GM21737 (cell line): ENCODE results near the gene MLN.

ENCODE experiments used
- ATAC-seq: cut with Tn5 transposase; IDR thresholded peaks from one replicate; pipeline ENCODE4 v1.9.1; 2021; ENCODE audit warnings: mild to moderate bottlenecking, moderate library complexity; ENCODE audit not compliant: unreplicated experiment

The MLN gene

DNA sequence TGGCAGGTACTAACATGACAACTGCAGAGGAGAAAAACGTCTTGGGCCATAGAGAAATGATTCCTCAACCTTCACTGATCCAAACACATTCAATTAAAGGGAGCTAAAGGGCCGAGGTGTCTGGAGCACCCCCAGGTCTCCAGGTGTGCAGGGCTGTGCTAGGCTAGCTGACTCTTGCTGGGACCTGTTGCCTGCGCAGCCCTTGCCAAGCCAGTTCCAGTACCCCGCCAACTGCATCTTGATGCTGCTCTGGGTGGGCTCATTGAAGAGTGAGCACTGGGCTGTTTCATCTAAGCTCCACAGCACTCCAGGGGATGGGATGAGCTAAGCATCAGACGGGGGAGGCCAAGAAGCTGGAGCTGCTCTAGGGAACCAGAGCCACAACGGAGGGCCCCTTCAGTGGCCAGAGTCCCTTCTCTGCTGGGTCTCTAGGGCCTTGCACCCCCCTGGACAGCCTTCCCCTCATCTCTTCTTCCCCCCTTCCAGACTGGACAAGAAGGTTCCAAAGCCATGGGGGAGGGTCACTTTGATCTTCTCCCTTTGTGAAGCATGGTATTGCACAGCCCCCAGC is 30.8 kb downstream of the MLN start:
- ATAC-seq = no peak

DNA sequence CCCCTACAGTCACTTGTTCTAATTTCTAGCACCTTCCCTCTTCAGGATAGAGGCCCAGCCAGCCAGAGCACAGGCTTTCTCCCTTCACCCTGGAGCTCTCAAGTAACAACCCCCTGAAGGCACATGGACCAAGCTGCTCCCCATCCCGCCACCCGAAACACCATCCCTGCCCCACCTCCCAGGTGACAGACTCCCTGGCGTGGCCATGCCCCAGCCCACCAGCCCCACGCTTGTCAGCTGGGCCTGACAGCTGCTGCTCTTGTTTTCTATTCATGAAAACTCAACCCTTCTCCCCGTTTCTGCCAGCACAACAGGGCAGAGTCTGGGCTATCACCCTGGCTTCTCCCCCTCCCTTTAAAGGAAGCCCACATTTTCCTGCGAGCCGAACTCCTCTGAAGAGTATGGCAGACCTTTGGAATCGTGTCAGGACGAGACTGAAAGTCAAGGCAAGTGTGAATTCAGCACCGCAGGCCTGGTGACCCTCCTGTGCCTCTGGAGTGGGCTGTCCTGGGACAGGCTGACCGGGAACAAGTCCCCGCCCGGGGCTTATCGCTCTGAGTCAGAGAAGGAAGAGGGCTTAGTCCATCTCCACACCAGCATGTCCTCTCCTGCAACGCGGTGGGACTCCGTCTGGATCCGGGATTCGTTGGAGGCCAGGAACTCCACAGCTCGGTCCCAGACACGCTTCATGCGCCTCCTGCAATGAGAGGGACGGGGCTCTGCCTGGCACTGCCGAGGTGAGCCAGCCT is 31.5 kb downstream of the MLN start:
- no peak for ATAC-seq

GRCh38 chr6:33771146-33772081 is 32.4 kb downstream of the MLN start:
- ATAC-seq = no peak

- no peak for ATAC-seq
Observed at GRCh38 chr6:33770833-33771145, 33.0 kb downstream of the MLN start.

DNA sequence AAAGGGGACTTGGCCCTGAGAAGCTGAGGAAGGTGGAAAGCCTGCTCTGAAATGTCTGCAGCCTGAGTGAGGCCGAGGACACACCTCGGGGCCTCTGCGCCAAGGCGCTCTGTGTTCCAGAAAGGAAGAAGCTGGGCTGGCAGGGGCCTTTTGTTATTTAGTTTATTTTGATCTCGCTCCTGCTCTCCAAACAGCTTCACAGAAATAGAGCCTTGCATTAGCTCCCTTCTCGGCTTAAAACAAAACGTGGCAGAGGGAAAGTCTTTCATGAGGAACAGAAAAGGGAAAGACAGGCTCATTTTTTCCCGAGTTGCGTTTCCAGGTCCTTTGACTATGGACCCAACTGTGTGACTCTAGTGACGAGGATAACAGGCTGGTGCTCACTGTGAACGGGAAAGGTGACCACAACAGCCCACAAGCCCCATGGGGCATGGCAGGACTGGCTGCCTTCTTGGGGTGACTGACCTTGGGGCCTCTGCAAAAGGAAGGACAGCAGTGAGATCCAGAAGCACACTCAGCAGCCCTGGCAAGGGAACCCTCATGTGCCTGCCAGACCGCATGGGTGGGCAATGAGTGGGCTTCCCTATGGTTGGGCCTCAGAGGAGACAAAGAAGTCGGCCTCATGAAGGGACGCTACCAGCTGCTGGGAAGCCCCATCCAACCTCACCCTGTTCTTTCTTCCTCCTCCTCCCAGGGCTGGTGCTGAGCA is 33.5 kb downstream of the MLN start:
- no peak for ATAC-seq

DNA sequence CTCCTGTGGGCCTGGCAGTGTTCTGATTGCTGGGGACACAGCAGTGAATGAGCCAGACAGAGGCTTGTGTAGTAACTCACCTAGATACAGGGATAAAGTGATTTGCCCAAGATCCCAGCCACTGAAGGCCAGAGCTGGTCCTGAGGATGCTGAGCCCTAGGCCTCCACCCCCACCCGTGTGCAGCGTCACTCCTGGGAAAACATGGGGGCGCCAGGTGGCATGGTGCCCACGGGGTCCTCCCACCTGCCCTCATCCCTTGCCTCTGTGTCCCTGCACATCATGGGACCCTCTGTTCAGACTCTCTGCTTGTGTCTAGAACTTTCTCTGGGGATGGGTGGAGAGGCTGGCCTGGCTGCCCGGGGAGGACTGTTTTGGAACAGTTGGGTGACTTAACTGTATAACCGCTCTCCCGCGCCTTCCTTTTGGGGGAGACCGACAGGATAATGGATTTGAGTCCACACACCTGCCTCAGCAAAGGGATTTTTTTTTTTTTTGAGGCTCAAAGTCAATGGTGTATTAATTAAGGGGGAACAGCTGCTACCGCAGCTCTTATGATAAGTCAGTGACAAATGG is 34.5 kb downstream of the MLN start:
- ATAC-seq = no peak

DNA sequence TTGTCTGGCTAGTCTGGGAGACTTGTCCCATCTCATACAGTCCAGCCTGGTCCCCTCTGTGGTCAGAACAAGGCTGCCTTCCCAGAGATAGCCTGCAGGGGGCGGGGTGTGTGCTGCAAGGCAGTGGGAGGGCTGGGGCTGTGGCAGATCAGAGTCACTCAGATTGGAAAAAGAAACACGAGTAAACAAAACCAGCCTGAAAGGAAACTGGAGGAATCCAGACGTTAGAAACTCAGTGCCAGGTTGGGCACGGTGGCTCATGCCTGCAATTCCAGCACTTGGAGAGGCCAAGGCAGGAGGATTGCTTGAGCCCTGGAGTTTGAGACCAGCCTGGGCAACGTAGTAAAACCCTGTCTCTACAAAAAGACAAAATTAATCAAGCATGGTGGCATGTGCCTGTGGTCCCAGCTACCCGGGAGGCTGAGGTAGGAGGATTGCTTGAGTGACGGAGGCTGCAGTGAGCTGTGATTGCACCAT is 35.1 kb downstream of the MLN start:
- ATAC-seq = no peak

- no peak for ATAC-seq
Observed at GRCh38 chr6:33766921-33767907, 36.6 kb downstream of the MLN start.

GRCh38 chr6:33765368-33765767 is 38.4 kb downstream of the MLN start:
- no peak for ATAC-seq

- ATAC-seq = no peak
Observed at GRCh38 chr6:33764036-33764435, 39.8 kb downstream of the MLN start.

- no peak for ATAC-seq
Observed at GRCh38 chr6:33763483-33763882, 40.3 kb downstream of the MLN start.

- ATAC-seq = no peak
Observed at GRCh38 chr6:33762713-33763112, 41.1 kb downstream of the MLN start.

- ATAC-seq = no peak
Observed at GRCh38 chr6:33761922-33762629, 41.7 kb downstream of the MLN start.

DNA sequence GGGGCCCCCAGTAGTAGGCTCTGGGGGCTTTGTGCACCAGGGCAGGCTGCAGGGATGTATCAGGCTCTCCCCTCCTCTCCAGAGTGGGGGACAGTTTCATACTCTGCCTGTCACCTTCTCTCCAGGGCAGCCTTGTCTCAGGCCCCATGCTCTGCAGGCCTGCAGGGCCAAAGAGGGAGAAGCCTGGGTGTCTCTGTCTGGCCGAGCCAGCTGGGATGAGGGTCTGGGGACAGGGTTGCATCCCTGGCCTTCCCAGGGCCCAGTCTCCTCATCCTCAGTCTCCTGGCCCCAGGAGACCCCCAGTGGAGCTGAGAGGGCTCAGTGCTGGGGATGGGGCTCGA is 42.3 kb downstream of the MLN start:
- no peak for ATAC-seq

- ATAC-seq = no peak
Observed at GRCh38 chr6:33759887-33760629, 43.7 kb downstream of the MLN start.

DNA sequence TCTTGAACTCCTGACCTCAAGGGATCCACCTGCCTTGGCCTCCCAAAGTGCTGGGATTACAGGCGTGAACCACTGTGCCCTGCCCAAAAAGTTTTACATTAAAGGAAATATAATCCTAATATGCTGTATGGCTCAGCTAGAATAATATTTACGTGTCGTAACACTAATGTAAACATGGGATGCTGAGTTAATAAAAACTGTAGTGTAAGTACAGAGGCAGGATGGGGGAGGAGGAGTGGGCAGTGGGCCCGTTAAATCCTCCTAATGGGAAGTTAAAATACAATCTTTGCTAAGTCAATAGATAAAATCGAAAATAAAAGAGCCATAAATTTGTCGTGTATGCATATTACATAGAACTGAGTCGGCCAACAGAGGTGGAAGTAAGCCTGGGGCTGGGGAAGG is 45.0 kb downstream of the MLN start:
- ATAC-seq = no peak

- no peak for ATAC-seq
Observed at GRCh38 chr6:33757906-33758305, 45.9 kb downstream of the MLN start.

- ATAC-seq = no peak
Observed at GRCh38 chr6:33757113-33757512, 46.7 kb downstream of the MLN start.
